Hepatocyte (in vitro differentiated cells): ENCODE measurements around the gene ERBB2.

Experiments used
- CTCF ChIP-seq: fragments of 200-600 bp; sonication (generic); IDR thresholded peaks from 2 replicates; pipeline ENCODE4 v1.5.1; 2016; ENCODE audit warnings: antibody characterized with exemption, mild to moderate bottlenecking; ENCODE audit not compliant: poor library complexity
- EZH2 ChIP-seq: fragments of 200-600 bp; sonication (generic); IDR thresholded peaks from 2 replicates; pipeline ENCODE4 v1.6.1; 2016; ENCODE audit warnings: antibody characterized with exemption, mild to moderate bottlenecking, borderline replicate concordance

DNA sequence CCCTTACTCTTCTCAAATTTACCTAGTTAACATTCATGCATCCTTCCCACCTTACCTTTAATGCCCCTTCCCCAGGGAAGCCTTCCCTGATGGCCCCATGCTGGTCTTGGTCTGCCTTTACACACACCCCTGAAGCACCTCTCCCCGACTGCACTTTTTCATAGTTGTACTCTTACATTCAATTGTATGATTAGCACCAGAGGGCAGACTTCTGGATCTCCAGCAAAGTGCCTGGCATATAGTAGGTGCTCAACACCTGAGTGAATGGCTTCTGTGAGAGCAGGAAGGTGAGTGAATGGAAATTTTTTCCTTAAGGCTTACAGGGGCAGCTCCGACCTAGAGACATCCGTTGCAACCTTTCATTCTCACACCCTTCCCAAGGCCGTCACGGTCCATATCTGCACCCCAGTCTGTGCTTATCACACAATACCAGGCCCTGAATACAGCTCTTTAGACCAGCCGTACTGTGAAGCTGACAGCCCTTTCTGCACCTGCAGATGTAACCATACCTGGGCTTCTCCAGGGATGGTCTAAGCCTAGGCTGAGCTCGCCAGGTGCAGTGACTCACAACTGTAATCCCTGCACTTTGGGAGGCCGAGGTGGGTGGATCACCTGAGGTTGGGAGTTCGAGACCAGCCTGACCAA, 16.4 kb upstream of the ERBB2 start:
- no peak for TF ChIP-seq CTCF
- no peak for TF ChIP-seq EZH2
